GM10847 (cell line): ENCODE results near the gene EFNA5.

Source experiments
- POLR2A ChIP-seq: IDR thresholded peaks from 2 replicates; pipeline ENCODE4 v1.6.1; 2011; ENCODE audit not compliant: insufficient read length; ENCODE audit errors: extremely low read depth

Gene EFNA5

DNA sequence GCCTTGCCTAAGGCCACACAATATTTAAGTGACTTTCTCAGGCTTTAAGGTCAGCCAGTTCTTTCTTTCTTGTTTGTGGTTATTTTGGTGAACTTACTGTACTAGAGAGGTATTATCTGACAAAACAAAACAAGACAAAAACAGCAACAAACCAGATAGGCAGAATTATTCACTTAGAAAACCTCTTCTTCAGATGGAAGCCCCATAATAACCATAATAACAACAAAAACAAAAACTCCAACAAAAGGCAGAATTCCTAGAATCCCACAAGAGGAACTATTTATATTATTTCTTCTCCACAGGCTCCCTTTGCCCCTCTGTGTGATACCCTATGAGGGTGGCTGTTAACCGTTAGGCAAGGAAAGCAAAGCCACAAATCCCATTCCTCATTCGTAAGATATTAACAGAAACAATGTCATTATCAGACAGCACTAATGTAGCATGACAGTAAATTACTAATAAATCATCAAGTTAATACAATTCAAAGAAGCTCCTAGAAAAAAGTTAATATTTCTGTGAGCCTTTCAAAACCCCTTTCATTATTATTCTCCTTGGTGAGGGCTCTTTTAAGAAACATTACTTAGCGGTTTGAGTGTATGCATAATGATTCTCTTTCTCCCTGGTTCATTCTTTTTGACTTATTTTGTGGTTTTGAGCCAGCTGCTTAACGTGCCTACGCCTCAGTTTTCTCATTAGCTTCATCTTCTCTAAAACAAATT, 274.9 kb downstream of the EFNA5 start:
- no peak for TF ChIP-seq POLR2A

DNA sequence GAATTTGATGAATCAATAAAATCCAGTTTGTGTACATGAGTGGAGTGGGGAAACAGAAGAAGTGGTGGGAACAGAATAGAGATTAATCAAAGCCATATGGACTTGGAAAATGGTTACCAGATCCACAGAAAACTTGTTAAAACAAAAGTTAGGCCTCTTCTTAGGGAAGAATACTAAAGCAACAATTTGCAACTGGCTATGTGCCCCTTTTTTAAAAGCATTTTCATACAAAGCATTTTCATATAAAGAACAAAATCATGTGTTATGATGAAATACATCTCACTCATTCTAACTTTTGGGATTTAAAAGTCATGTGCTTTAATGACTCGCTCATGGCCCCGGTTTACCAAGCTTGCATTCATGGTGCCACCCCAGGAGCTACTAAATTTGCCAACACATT, 276.9 kb downstream of the EFNA5 start:
- TF ChIP-seq POLR2A, result no peak

GRCh38 chr5:107391787-107392186, 278.9 kb downstream of the EFNA5 start:
- TF ChIP-seq POLR2A, result no peak

- no peak for TF ChIP-seq POLR2A
These were observed 281.0 kb downstream of the EFNA5 start for GRCh38 chr5:107389775-107390148.

- TF ChIP-seq POLR2A, result no peak
These were observed 281.5 kb downstream of the EFNA5 start for GRCh38 chr5:107389130-107389774.

GRCh38 chr5:107388141-107388861, 282.4 kb downstream of the EFNA5 start:
- no peak for TF ChIP-seq POLR2A

DNA sequence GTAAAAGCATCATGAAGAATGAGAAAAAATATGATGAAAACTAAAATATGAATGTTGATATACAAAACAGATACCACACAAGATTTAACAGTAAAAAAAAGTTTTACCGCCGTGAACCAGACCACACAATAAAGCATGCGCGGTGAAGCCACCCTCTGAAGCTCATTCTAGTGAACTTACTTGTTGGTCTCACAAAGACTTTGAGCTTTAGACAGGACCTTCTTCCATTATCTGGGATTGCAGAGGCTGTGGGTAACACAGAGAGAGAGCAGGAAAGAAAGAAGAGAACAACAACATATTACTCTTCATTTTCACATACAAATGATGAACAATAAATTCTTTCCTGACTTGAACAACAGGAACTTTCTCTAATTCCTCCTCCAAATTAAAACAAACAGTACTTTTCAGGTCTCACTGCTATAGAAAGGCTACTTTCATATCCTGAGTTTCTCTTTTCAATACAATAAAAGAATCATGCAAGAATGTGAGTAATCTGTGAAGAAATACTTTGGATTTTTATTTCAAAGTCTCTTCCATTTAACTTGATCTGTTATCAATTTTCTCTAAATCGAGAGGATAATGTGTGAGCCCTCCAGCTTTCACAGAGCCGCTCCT, 283.1 kb downstream of the EFNA5 start:
- TF ChIP-seq POLR2A, result no peak

- TF ChIP-seq POLR2A, result no peak
These were observed 285.0 kb downstream of the EFNA5 start for GRCh38 chr5:107385708-107386107.

DNA sequence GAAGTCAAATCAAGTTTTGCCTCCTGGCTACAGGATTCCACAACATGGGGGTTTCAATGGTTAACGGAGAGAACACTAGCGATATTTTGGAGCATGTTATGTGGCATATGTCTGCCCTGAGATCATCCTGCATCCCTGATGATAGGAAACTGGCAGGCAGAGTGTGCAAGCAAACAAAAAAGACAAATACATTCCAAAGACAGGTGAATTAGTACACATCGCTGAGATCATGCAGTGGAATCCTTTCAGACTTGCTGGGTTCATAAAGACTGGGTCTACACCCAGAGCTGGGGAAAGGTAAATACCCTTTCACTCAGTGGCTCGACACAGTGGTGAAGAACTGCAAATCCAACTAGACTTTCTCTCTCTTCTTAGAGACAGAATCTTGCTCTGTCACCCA, 286.5 kb downstream of the EFNA5 start:
- no peak for TF ChIP-seq POLR2A

- no peak for TF ChIP-seq POLR2A
These were observed 287.3 kb downstream of the EFNA5 start for GRCh38 chr5:107383414-107383813.

- no peak for TF ChIP-seq POLR2A
These were observed 289.4 kb downstream of the EFNA5 start for GRCh38 chr5:107381189-107381856.

DNA sequence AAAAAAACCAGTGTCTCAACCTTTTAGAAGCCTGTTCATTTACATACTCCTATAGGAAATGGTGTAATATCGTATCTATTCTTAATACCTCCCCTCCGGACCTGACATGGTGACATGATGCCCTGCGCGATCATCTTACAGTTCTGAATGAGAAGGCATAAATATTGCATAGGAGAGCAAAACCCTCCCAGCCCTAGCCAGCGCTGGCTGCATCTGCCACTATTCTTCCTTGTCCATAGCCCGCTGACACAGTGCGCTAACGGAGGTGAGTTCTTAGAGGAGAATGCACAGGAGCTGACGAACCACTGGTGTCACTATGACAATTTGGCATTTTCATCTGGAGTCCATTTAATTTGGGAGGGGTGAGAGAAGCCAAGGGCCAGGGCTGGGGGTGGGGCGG, 290.1 kb downstream of the EFNA5 start:
- no peak for TF ChIP-seq POLR2A

DNA sequence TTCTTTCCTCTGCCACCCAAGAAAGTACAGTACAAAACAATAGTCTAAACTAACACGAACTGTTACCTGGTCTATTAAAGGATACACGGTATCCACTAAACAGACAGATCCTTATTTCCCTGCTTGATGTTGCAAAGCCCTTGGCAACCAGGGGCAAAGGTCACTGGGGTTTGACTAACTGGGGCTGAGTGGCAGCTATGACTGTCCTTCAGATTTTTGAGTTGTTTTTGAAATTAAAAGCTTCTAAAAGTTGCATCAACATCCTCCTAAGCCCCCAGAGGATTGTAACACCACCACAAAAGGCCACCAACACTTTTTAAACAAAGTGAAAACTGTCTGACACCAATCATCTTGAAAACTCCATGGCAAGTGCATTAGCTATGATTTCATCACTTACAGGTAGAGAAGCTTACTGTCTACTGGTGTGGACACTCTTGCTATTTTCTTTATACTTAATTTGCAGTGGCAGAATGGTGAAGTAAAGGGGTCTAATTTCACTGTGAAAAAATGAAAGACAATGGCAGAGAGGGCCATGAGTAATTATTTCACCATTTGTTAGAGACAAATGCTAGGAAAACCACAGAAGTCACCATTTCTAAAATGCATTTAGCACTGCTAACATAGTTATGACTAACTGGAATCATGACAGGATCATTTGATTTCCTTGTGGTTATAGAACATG, 292.4 kb downstream of the EFNA5 start:
- TF ChIP-seq POLR2A, result no peak

DNA sequence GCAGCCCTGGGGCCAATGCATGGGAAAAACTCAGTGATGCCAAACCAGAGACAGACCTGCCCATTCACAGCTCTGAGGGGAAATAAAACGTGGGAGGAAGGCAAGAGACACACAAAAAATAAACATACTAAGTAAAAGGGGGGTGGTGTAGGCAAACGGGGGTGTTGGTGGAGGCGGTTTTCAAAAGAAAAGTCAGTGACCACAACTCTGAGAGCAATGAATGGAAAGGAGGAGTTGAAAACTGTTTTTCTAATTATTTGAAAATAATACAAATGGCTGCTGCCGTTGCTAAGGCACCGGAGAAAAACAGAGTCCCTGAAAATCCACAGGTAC, 293.5 kb downstream of the EFNA5 start:
- no peak for TF ChIP-seq POLR2A
